ENCODE measurements around the gene TAF1. TPM values are rescaled to one million over a fixed set of nuclear protein-coding genes. Genes with fewer than 3 reads are reported as not detected.
"Not testable (repeated sequence)": the region's sequence is repeated elsewhere in the genome, so short reads cannot be mapped to it uniquely, and the experiment has no call there.

The TAF1 gene
- 10 to 100 TPM; 35.6 to 62.2 TPM for total RNA-seq

DNA sequence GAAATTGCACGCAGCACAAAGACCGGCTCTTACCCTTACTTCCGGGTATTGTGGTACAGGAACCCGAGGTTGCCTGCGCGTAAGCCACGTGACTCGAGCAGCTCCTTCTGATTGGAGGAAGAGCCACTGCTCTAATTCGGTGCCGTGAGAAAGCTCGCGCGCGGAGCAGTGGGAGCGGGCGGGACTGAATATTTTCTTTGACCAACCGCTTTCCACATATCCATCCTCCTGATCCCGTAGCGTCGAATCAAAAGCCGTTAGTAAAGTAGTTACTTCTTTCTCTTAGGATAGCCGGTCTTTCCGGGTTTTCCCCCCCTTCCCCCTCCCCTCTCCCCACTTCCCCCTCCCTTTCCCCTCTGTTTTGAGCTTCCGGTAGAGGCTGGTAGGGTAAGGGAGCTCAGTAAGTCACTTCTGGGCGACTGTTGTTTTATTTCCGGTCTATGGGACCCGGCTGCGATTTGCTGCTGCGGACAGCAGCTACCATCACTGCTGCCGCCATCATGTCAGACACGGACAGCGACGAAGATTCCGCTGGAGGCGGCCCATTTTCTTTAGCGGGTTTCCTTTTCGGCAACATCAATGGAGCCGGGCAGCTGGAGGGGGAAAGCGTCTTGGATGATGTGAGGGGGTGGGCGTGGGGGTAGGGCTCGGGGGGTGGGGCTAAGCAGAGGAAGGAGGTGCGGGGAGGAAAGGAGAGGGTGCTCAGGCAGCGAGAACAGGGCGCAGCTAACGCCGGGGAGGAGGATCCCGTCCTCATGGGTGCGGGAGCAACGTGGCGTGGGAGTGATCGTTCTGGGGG, at the start of gene TAF1:
TAF1 (plus strand) TSS at position 483 of the 799 bp plus-strand sequence; CDS start at position 501, 18 bp downstream.
- H3K4me3 Mint-ChIP-seq = peak within 1 kb of the TSS; percentile 94
- H3K27ac Mint-ChIP-seq = peak within 1 kb of the TSS; percentile 88 to 89
- H3K4me1 Mint-ChIP-seq (ENCODE audit: low read depth in 2 of 2) = peaks cover 21 to 31% of the 10 kb centered on the region in 2 donors
- peak; percentile 94 for DNase-seq (ENCODE audit: low spot score)
- H3K36me3 Mint-ChIP-seq = peaks cover 10% of the 10 kb centered on the region
- peak; percentile 95 to 96 for ATAC-seq
- H3K9me3 Mint-ChIP-seq = no peaks in the 10 kb centered on the region
- no peaks in the 10 kb centered on the region for H3K27me3 Mint-ChIP-seq

- H3K27ac Mint-ChIP-seq; H3K27me3 Mint-ChIP-seq; DNase-seq (ENCODE audit: low spot score); ATAC-seq; H3K9me3 Mint-ChIP-seq; H3K4me3 Mint-ChIP-seq; H3K36me3 Mint-ChIP-seq; H3K4me1 Mint-ChIP-seq (ENCODE audit: low read depth in 2 of 2): not testable (repeated sequence)
These were observed 49.2 kb upstream of the TAF1 start for GRCh38 chrX:71316959-71317358.

DNA sequence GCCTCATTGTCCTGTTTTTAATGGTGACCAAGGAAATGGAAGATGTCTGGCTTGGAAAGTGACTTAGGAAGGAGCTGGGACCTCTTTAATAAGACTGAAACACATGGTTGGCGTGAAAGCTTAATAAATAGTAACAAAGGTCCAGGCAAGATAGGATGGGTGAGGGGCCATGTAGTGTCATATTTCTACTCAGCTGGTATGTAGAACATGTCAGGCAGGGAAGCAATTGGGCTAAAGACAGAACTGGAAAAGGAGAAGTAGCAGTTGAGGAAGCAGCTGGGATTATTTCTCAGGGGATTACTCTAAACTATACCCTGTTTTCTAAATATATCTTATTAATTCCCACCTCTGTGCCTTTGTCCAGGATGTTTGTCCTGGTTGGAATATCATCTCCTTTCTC, 46.0 kb upstream of the TAF1 start:
- DNase-seq (ENCODE audit: low spot score) = no peak

DNA sequence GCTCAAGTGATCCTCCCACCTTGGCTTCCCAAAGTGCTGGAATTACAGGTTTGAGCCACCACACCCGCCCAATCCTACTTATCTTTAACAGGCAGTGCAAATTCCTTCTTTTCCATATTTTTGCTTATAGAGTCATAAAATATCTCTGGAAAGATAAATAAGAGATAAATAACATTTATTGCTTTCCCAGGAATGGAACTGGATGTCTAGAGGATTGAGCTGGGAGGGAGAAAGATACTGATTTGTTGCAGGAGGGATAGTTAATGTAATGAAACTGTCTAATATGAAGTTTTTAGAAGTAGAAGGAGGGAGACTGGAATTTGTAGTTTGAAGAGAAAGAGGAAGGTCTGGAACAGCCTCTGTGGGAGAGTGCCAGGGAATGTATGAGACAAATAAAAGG, 44.4 kb upstream of the TAF1 start:
- DNase-seq (ENCODE audit: low spot score) = no peak
- Mint-ChIP-seq H3K27ac (no peak overlapping the region), H3K27me3 (no peaks in the 10 kb centered on the region), H3K4me3 (no peak overlapping the region), H3K9me3 (peaks cover under 1% of the 10 kb centered on the region), H3K36me3 (peaks cover 2% of the 10 kb centered on the region), H3K4me1 (ENCODE audit: low read depth in 2 of 2) (no peaks in the 10 kb centered on the region)
- ATAC-seq = no peak

More for the DNA sequence above, 46.0 kb upstream of the TAF1 start:
- Mint-ChIP-seq H3K4me3 (no peak overlapping the region), H3K36me3 (no peaks in the 10 kb centered on the region), H3K9me3 (no peaks in the 10 kb centered on the region), H3K27ac (no peak overlapping the region), H3K4me1 (ENCODE audit: low read depth in 2 of 2) (no peaks in the 10 kb centered on the region), H3K27me3 (no peaks in the 10 kb centered on the region)
- ATAC-seq = no peak

GRCh38 chrX:71324452-71324851, 41.7 kb upstream of the TAF1 start:
- H3K27ac Mint-ChIP-seq; H3K27me3 Mint-ChIP-seq; H3K9me3 Mint-ChIP-seq; H3K4me3 Mint-ChIP-seq; H3K36me3 Mint-ChIP-seq; DNase-seq (ENCODE audit: low spot score); H3K4me1 Mint-ChIP-seq (ENCODE audit: low read depth in 2 of 2); ATAC-seq: not testable (repeated sequence)

DNA sequence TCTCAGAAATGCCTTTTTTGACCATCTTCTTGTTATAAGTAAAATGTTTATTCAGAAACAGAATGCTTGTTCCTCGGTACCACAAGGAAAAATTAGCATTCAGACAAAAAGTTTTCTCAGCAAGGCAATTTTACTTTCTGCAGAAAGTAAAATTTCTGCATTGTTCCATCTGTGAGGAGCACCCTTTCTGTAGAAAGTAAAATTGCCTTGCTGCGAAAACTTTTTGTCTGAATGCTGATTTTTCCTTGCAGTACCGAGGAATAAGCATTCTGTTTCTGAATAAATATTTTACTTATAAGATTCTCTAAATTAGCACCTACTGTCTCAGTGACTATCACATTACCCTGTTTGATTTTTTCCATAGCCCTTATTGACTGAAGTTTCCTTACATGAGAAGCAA, 39.8 kb upstream of the TAF1 start:
- Mint-ChIP-seq H3K9me3 (peaks cover 4% of the 10 kb centered on the region), H3K4me1 (ENCODE audit: low read depth in 2 of 2) (no peaks in the 10 kb centered on the region), H3K27ac (no peak overlapping the region), H3K36me3 (peaks cover 8% of the 10 kb centered on the region), H3K27me3 (no peaks in the 10 kb centered on the region), H3K4me3 (no peak overlapping the region)
- ATAC-seq = no peak
- DNase-seq (ENCODE audit: low spot score) = no peak

GRCh38 chrX:71349151-71349665, 16.9 kb upstream of the TAF1 start:
- DNase-seq (ENCODE audit: low spot score); H3K27me3 Mint-ChIP-seq; H3K36me3 Mint-ChIP-seq; H3K27ac Mint-ChIP-seq; H3K9me3 Mint-ChIP-seq; H3K4me1 Mint-ChIP-seq (ENCODE audit: low read depth in 2 of 2); ATAC-seq; H3K4me3 Mint-ChIP-seq: not testable (repeated sequence)

- H3K36me3 Mint-ChIP-seq; H3K9me3 Mint-ChIP-seq; H3K27me3 Mint-ChIP-seq; H3K27ac Mint-ChIP-seq; H3K4me1 Mint-ChIP-seq (ENCODE audit: low read depth in 2 of 2); H3K4me3 Mint-ChIP-seq; ATAC-seq; DNase-seq (ENCODE audit: low spot score): not testable (repeated sequence)
These were observed 16.3 kb upstream of the TAF1 start for GRCh38 chrX:71349867-71350266.

DNA sequence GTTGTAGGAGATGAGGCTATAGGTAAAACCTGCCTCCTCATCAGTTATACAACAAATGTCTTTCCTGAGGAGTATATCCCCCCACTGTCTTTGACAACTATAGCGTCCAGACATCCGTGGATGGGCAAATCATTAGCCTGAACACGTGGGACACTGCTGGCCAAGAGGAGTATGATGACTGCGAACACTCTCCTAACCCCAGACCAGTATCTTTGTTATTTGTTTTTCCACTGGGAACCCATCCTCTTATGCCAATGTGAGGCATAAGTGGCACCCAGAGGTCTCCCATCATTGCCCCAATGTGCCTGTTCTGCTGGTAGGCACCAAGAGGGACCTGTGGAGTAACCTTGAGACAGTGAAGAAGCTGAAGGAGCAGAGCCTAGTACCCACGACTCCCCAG, 13.7 kb upstream of the TAF1 start:
- H3K4me3 Mint-ChIP-seq; H3K9me3 Mint-ChIP-seq; H3K4me1 Mint-ChIP-seq (ENCODE audit: low read depth in 2 of 2); H3K36me3 Mint-ChIP-seq; DNase-seq (ENCODE audit: low spot score); H3K27ac Mint-ChIP-seq; H3K27me3 Mint-ChIP-seq: not testable (repeated sequence)
- ATAC-seq = peak in 1 of 2 donors; percentile 36

DNA sequence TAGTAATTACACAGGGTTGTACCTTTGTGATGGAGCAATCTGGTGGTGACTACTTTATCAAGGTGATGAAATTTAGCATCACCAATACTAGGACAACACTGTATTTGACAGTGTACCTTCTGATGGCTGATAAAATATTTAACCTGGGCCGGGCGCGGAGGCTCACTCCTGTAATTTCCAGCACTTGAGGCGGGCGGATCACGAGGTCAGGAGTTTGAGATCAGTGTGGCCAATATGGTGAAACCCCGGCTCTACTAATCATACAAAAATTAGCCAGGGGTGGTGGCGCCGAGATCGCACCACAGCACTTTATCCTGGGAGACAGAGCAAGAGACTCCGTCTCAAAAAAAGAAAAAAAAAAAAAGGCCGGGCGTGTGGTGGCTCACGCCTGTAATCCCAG, 1.9 kb upstream of the TAF1 start:
- no peak for DNase-seq (ENCODE audit: low spot score)
- Mint-ChIP-seq H3K9me3 (no peaks in the 10 kb centered on the region), H3K4me1 (ENCODE audit: low read depth in 2 of 2) (peaks cover 17 to 25% of the 10 kb centered on the region in 2 donors), H3K36me3 (peaks cover 5% of the 10 kb centered on the region), H3K4me3 (no peak overlapping the region), H3K27ac (peak overlapping the region; percentile 88 to 89), H3K27me3 (no peaks in the 10 kb centered on the region)
- no peak for ATAC-seq

DNA sequence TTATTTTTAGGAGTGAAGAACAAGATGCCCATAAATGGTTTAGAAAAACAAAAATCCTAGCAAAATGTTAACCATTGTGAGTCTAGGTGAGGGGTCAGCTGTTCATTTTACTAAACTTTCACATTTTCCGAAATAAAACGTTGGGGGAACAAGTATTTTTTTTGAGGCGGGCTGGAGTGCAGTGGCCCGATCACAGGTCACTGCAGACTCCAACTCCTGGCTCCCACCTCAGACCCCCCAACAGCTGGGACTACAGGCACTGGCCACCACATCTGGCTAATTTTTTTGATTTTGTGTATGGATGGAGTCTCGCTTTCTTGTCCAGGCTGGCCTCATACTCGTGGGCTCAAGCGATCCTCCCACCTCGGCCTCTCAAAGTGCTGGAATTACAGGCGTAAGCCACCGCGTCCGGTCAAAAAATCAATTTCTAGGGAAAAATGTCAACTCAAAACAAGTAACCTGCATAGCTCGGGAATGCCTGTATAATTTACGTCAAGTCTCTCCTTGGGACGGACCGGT, 742 bp upstream of the TAF1 start:
- Mint-ChIP-seq H3K27me3 (no peaks in the 10 kb centered on the region), H3K4me3 (peak overlapping the region; percentile 94), H3K9me3 (no peaks in the 10 kb centered on the region), H3K4me1 (ENCODE audit: low read depth in 2 of 2) (peaks cover 17 to 25% of the 10 kb centered on the region in 2 donors), H3K36me3 (peaks cover 5% of the 10 kb centered on the region), H3K27ac (peak overlapping the region; percentile 88 to 89)
- ATAC-seq (peak in 1 of 2 donors; percentile 0), DNase-seq (ENCODE audit: low spot score) (no peak)

- ATAC-seq (no peak), DNase-seq (ENCODE audit: low spot score) (no peak)
- Mint-ChIP-seq H3K27ac (peak overlapping the region; percentile 88 to 89), H3K9me3 (no peaks in the 10 kb centered on the region), H3K36me3 (peaks cover 13% of the 10 kb centered on the region), H3K4me3 (peak overlapping the region; percentile 94), H3K4me1 (ENCODE audit: low read depth in 2 of 2) (peaks cover 25 to 38% of the 10 kb centered on the region in 2 donors), H3K27me3 (no peaks in the 10 kb centered on the region)
These were observed 608 bp downstream of the TAF1 start for GRCh38 chrX:71366674-71367256.

- H3K36me3 Mint-ChIP-seq = peaks cover 13% of the 10 kb centered on the region
- DNase-seq (ENCODE audit: low spot score) = no peak
- peaks cover 25 to 41% of the 10 kb centered on the region in 2 donors for H3K4me1 Mint-ChIP-seq (ENCODE audit: low read depth in 2 of 2)
- H3K9me3 Mint-ChIP-seq = no peaks in the 10 kb centered on the region
- H3K27me3 Mint-ChIP-seq = no peaks in the 10 kb centered on the region
- peak overlapping the region; percentile 94 for H3K4me3 Mint-ChIP-seq
- ATAC-seq = no peak
- peak overlapping the region; percentile 88 to 89 for H3K27ac Mint-ChIP-seq
These were observed 1.2 kb downstream of the TAF1 start for GRCh38 chrX:71367396-71367795.

- Mint-ChIP-seq H3K4me3 (no peak overlapping the region), H3K27ac (no peak overlapping the region), H3K36me3 (peaks cover 12% of the 10 kb centered on the region), H3K4me1 (ENCODE audit: low read depth in 2 of 2) (peaks cover 21 to 27% of the 10 kb centered on the region in 2 donors), H3K9me3 (no peaks in the 10 kb centered on the region), H3K27me3 (no peaks in the 10 kb centered on the region)
- no peak for DNase-seq (ENCODE audit: low spot score)
- no peak for ATAC-seq
These were observed 6.2 kb downstream of the TAF1 start for GRCh38 chrX:71372388-71372787.

All from natural killer cell treated with Interleukin-12 subunit alpha and Interleukin-12 subunit beta and Interleukin-15 and Interleukin-18, amount 100 ng/mL, for 72 hours (primary cell).